Neural progenitor cell (in vitro differentiated cells): ENCODE results near the gene OR6S1. TPM values are rescaled to one million over a fixed set of nuclear protein-coding genes. Genes with fewer than 3 reads are reported as not detected.
"Not testable (repeated sequence)": the region's sequence is repeated elsewhere in the genome, so short reads cannot be mapped to it uniquely, and the experiment has no call there.

Source experiments
- DNase-seq: peaks from one replicate; pipeline ENCODE4 v3.0.0-alpha.2; 2016; ENCODE audit warnings: low spot score
- H2AFZ ChIP-seq: fragments of 200-600 bp; sonication (generic); replicated peaks from 2 replicates; pipeline ENCODE4 v1.6.1; 2016; ENCODE audit warnings: antibody characterized with exemption
- H3F3A ChIP-seq: fragments of 200-600 bp; sonication (generic); 2 replicates; pipeline ENCODE4 v1.6.1; 2016; ENCODE audit warnings: antibody characterized with exemption, low read depth
- H3K27ac ChIP-seq: fragments of 200-600 bp; sonication (generic); 2 replicates; pipeline ENCODE4 v1.5.1; 2016; ENCODE audit warnings: mild to moderate bottlenecking
- H3K27me3 ChIP-seq: fragments of 200-600 bp; sonication (generic); 2 replicates; pipeline ENCODE4 v1.6.1; 2016; ENCODE audit warnings: mild to moderate bottlenecking, moderate library complexity
- H3K36me3 ChIP-seq: fragments of 200-600 bp; sonication (generic); 2 replicates; pipeline ENCODE4 v1.5.1; 2016
- H3K4me1 ChIP-seq: fragments of 200-600 bp; sonication (generic); 2 replicates; pipeline ENCODE4 v1.6.1; 2016; ENCODE audit warnings: mixed run types
- H3K4me2 ChIP-seq: fragments of 200-600 bp; sonication (generic); 2 replicates; pipeline ENCODE4 v1.6.1; 2016
- H3K4me3 ChIP-seq: fragments of 200-600 bp; sonication (generic); 2 replicates; pipeline ENCODE4 v1.5.1; 2016
- H3K79me2 ChIP-seq: fragments of 200-600 bp; sonication (generic); 2 replicates; pipeline ENCODE4 v1.6.1; 2016; ENCODE audit warnings: low read depth
- H3K9ac ChIP-seq: fragments of 200-600 bp; sonication (generic); 2 replicates; pipeline ENCODE4 v1.6.1; 2016
- H3K9me3 ChIP-seq: fragments of 200-600 bp; sonication (generic); 2 replicates; pipeline ENCODE4 v1.5.1; 2016; ENCODE audit warnings: low read depth
- H4K20me1 ChIP-seq: fragments of 200-600 bp; sonication (generic); 2 replicates; pipeline ENCODE4 v1.6.1; 2016; ENCODE audit warnings: low read depth
- H3K27ac Mint-ChIP-seq: 3 replicates; pipeline ENCODE4 v1.8.0; 2021; ENCODE audit warnings: mixed read lengths
- H3K27me3 Mint-ChIP-seq: 2 replicates; pipeline ENCODE4 v1.8.0; 2022; ENCODE audit warnings: low read depth, mild to moderate bottlenecking, inconsistent platforms, moderate library complexity, mixed read lengths; ENCODE audit not compliant: insufficient read depth
- H3K36me3 Mint-ChIP-seq: 3 replicates; pipeline ENCODE4 v1.8.0; 2021; ENCODE audit warnings: mixed read lengths
- H3K4me1 Mint-ChIP-seq: 3 replicates; pipeline ENCODE4 v1.8.0; 2021; ENCODE audit warnings: mixed read lengths
- H3K4me3 Mint-ChIP-seq: 3 replicates; pipeline ENCODE4 v1.8.0; 2021; ENCODE audit warnings: mild to moderate bottlenecking, moderate library complexity, mixed read lengths
- H3K9me3 Mint-ChIP-seq: 3 replicates; pipeline ENCODE4 v1.8.0; 2020; ENCODE audit warnings: mixed read lengths
- EZH2 ChIP-seq: fragments of 200-600 bp; sonication (generic); IDR thresholded peaks from 2 replicates; pipeline ENCODE4 v1.6.1; 2017; ENCODE audit warnings: antibody characterized with exemption, mild to moderate bottlenecking, moderate library complexity
- EZH2phosphoT487 ChIP-seq: fragments of 200-600 bp; sonication (generic); IDR thresholded peaks from 2 replicates; pipeline ENCODE4 v1.6.1; 2017; ENCODE audit warnings: antibody characterized with exemption
- total RNA-seq: library from RNA; depleted of rRNA; stranded (reverse); fragments of >200 nt; gene quantifications from 2 replicates; pipeline ENCODE4 v1.2.3, GENCODE V29; 2015; ENCODE audit warnings: low replicate concordance
- TF ChIP-seq, protein P1 (sequence below): fragments of 200-600 bp; sonication (generic); IDR thresholded peaks from 2 replicates; pipeline ENCODE4 v1.5.1; 2017; ENCODE audit warnings: antibody characterized with exemption, mild to moderate bottlenecking

The OR6S1 gene
- total RNA-seq, 1 donor from 2014 or later: not detected

DNA sequence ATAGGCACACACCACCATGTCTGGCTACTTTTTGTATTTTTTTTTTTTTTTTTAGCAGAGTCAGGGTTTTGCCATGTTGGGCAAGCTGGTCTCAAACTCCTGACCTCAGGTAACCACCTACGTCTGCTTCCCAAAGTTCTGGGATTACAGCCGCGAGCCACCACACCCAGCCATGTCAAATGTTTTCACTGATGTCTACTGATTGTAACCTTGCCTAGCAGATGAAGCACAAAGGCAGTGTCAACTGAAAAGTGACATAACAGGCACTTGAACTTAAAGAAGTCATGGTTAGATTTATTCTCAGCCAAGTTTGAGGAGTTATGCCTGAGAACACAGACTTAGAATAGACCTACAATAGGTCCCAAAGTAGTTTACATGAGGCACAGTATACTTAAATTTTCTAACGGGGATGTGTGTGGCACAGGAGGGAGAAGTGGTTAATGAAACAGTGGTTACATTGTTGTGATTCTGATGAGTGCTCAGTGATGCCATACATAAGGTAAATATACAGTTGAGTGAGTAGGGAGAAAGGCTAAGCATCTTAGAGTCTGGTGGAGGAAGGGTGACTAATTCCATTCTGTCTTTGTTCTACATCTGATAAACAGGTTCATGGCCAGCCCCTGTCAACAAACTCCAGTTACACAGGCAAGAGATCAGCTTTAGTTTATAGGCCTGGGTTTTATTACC, 30.2 kb upstream of the OR6S1 start:
- H3K9me3 Mint-ChIP-seq: no peaks in the 10 kb centered on the region
- H3K27ac ChIP-seq: no peak overlapping the region
- no peaks in the 10 kb centered on the region for H3K27me3 ChIP-seq
- H3K27me3 Mint-ChIP-seq: peaks cover 3% of the 10 kb centered on the region
- H3F3A ChIP-seq: no peaks in the 10 kb centered on the region
- H3K36me3 ChIP-seq: no peaks in the 10 kb centered on the region
- no peaks in the 10 kb centered on the region for H3K79me2 ChIP-seq
- DNase-seq: no peak
- H3K4me1 ChIP-seq: no peaks in the 10 kb centered on the region
- H3K4me3 ChIP-seq: no peak overlapping the region
- H3K9me3 ChIP-seq: no peaks in the 10 kb centered on the region
- H3K4me1 Mint-ChIP-seq: no peaks in the 10 kb centered on the region
- H3K4me3 Mint-ChIP-seq: no peak overlapping the region
- H3K36me3 Mint-ChIP-seq: no peaks in the 10 kb centered on the region
- no peak overlapping the region for H2AFZ ChIP-seq
- no peak for TF ChIP-seq EZH2
- TF ChIP-seq EZH2phosphoT487: no peak
- TF ChIP-seq, protein P1, sequence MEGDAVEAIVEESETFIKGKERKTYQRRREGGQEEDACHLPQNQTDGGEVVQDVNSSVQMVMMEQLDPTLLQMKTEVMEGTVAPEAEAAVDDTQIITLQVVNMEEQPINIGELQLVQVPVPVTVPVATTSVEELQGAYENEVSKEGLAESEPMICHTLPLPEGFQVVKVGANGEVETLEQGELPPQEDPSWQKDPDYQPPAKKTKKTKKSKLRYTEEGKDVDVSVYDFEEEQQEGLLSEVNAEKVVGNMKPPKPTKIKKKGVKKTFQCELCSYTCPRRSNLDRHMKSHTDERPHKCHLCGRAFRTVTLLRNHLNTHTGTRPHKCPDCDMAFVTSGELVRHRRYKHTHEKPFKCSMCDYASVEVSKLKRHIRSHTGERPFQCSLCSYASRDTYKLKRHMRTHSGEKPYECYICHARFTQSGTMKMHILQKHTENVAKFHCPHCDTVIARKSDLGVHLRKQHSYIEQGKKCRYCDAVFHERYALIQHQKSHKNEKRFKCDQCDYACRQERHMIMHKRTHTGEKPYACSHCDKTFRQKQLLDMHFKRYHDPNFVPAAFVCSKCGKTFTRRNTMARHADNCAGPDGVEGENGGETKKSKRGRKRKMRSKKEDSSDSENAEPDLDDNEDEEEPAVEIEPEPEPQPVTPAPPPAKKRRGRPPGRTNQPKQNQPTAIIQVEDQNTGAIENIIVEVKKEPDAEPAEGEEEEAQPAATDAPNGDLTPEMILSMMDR: no peak
- no peak overlapping the region for H3K4me2 ChIP-seq
- H3K9ac ChIP-seq: no peak overlapping the region
- H3K27ac Mint-ChIP-seq: no peak overlapping the region
- H4K20me1 ChIP-seq: no peaks in the 10 kb centered on the region

DNA sequence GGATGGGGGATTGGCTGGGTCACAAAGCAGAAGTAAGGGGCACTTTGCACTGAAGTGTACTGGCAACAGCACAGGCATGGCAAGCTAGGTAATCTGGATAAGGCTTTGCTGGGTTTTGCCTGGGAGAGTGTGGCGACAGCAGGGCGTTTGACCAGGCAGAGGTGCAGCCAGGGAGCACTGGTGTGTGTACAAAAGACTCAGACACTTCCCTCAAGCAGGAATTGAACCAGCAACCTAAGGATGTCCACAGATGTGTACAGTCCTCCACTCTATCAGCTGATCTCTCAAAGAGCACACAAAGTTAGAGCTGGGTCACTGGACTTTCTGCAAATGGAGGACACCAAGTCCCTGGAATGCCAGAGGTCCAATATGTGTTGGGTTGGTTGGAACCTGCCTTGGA, 27.5 kb upstream of the OR6S1 start:
- Histone ChIP-seq H3K27me3 (peaks cover 14% of the 10 kb centered on the region), H2AFZ (no peak overlapping the region), H3K27ac (no peak overlapping the region), H3K79me2 (no peaks in the 10 kb centered on the region), H3K4me1 (no peaks in the 10 kb centered on the region), H3K4me2 (no peak overlapping the region), H3F3A (no peaks in the 10 kb centered on the region), H3K4me3 (no peak overlapping the region), H3K36me3 (no peaks in the 10 kb centered on the region), H4K20me1 (no peaks in the 10 kb centered on the region), H3K9ac (no peak overlapping the region), H3K9me3 (no peaks in the 10 kb centered on the region)
- Mint-ChIP-seq H3K27me3 (peaks cover 21% of the 10 kb centered on the region), H3K9me3 (no peaks in the 10 kb centered on the region), H3K4me1 (no peaks in the 10 kb centered on the region), H3K27ac (no peak overlapping the region), H3K36me3 (no peaks in the 10 kb centered on the region), H3K4me3 (no peak overlapping the region)
- no peak for DNase-seq
- TF ChIP-seq EZH2: no peak
- TF ChIP-seq EZH2phosphoT487: no peak
- TF ChIP-seq, protein P1: no peak

DNA sequence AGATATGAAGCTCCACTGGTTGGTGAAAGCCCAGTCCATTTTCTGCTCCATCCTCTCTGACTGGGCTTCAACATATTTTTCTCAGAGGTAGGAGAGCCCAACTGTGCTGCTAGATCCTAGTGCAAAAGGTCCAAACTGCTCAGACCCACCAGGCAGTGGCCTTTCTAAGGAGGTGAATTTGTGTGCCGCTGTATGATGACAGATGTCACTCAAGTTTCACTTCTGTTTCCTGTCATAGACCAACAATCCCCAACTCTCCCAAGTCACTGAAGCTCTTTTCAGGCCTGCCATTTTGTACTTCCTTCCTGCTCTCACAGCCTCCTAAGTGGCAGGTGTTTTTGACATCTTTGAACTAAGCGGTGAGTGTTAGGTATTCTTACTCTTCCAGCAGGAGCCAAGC, 26.5 kb upstream of the OR6S1 start:
- Histone ChIP-seq H2AFZ (no peak overlapping the region), H3K27me3 (peaks cover 24% of the 10 kb centered on the region), H3K79me2 (no peaks in the 10 kb centered on the region), H3K4me3 (no peak overlapping the region), H4K20me1 (no peaks in the 10 kb centered on the region), H3K4me2 (no peak overlapping the region), H3K9ac (no peak overlapping the region), H3K4me1 (no peaks in the 10 kb centered on the region), H3K9me3 (no peaks in the 10 kb centered on the region), H3K36me3 (no peaks in the 10 kb centered on the region), H3F3A (peaks cover 9% of the 10 kb centered on the region), H3K27ac (no peak overlapping the region)
- Mint-ChIP-seq H3K36me3 (no peaks in the 10 kb centered on the region), H3K27me3 (peaks cover 31% of the 10 kb centered on the region), H3K27ac (no peak overlapping the region), H3K9me3 (peaks cover 2% of the 10 kb centered on the region), H3K4me1 (peaks cover 4% of the 10 kb centered on the region), H3K4me3 (no peak overlapping the region)
- no peak for DNase-seq
- no peak for TF ChIP-seq EZH2
- TF ChIP-seq EZH2phosphoT487: no peak
- TF ChIP-seq, protein P1: no peak

DNA sequence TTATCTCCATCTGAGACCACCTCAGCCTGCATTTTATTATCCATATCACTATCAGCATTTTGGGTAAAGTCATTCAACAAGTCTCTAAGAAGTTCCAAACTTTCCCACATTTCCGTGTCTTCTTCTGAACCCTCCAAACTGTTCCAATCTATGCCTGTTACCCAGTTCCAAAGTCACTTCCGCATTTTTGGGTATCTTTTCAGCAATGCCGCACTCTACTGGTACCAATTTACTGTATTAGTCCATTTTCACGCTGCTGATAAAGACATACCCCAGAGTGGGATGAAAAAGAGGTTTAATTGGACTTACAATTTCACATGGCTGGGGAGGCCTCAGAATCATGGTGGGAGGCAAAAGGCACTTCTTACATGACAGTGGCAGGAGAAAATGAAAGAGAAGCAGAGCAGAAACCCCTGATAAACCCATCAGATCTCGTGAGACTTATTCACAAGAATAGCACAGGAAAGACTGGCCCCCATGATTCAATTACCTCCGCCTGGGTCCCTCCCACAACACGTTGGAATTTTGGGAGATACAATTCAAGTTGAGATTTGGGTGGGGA, 25.0 kb upstream of the OR6S1 start:
- not testable (repeated sequence) for H3K4me2 ChIP-seq, H3K9ac ChIP-seq, H3K27ac ChIP-seq, H3K9me3 ChIP-seq, H3K36me3 ChIP-seq, DNase-seq, H3K4me1 Mint-ChIP-seq, H4K20me1 ChIP-seq, H3K4me1 ChIP-seq, H3K79me2 ChIP-seq, H3K36me3 Mint-ChIP-seq, H3K27ac Mint-ChIP-seq, H2AFZ ChIP-seq, H3K9me3 Mint-ChIP-seq, H3K4me3 ChIP-seq, H3K4me3 Mint-ChIP-seq
- H3K27me3 Mint-ChIP-seq: peaks cover 46% of the 10 kb centered on the region
- H3K27me3 ChIP-seq: peaks cover 39% of the 10 kb centered on the region
- peaks cover 13% of the 10 kb centered on the region for H3F3A ChIP-seq
